GM19351 (cell line): Measurements from ENCODE around the gene OR2H2.

Source experiments
- ATAC-seq: cut with Tn5 transposase; IDR thresholded peaks from one replicate; pipeline ENCODE4 v1.9.1; 2021; ENCODE audit warnings: mild to moderate bottlenecking, moderate library complexity; ENCODE audit not compliant: unreplicated experiment

OR2H2 gene

GRCh38 chr6:29628419-29629281 lies 43.7 kb downstream of the OR2H2 start:
- no peak for ATAC-seq

GRCh38 chr6:29629571-29629970 lies 44.6 kb downstream of the OR2H2 start:
- no peak for ATAC-seq

- no peak for ATAC-seq
These were observed 45.4 kb downstream of the OR2H2 start for GRCh38 chr6:29630315-29630714.

- no peak for ATAC-seq
These were observed 46.4 kb downstream of the OR2H2 start for GRCh38 chr6:29631209-29631810.

- peak; percentile 26 for ATAC-seq
These were observed 47.2 kb downstream of the OR2H2 start for GRCh38 chr6:29631860-29632731.

GRCh38 chr6:29632789-29633533 lies 48.0 kb downstream of the OR2H2 start, which contains the start of gene GABBR1:
TSS of gene GABBR1 (minus strand) at chr6:29633183. CDS start at chr6:29632385, 798 bp downstream.
- ATAC-seq, result peak; percentile 79

GRCh38 chr6:29633534-29633905 lies 48.6 kb downstream of the OR2H2 start:
- ATAC-seq, result no peak

- no peak for ATAC-seq
These were observed 52.3 kb downstream of the OR2H2 start for GRCh38 chr6:29637247-29637646.
